Testis (tissue), 2 donors: ENCODE results near the gene LSR.

Source experiments
- CTCF ChIP-seq, 3 experiments: fragments of 450-650 bp in 2 of 3; fragments of 200-600 bp in 1 of 3; sonication (generic) in 1 of 3; IDR thresholded peaks; one replicate each; pipeline ENCODE4 v1.5.1; 2016 to 2019; ENCODE audit warnings: antibody characterized with exemption in 3 of 3, mild to moderate bottlenecking in 2 of 3, moderate library complexity in 1 of 3
- POLR2A ChIP-seq: fragments of 450-650 bp; IDR thresholded peaks from one replicate; pipeline ENCODE4 v1.6.1; 2017; ENCODE audit warnings: antibody characterized with exemption, mild to moderate bottlenecking, moderate library complexity

DNA sequence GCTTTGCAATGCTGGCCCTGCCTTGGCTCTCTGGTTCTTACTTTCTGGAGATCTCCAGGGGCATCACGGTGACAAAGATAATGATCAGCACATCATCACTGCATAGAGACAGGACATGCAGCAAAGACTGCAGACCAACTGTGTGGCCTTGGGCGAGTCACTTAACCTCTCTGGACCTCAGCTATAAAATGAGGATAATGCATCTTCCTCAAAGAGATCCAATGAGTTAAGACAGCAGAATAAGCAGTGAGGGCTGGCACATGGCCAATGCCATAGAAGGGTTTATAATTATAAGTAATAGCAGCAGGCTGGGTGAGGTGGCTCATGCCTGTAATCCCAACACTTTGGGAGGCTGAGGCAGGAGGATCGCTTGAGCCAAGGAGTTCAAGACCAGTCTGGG is 45.5 kb downstream of the LSR start:
- no peak for TF ChIP-seq CTCF (IDR thresholded peaks at IDR 0.05)
- no peak for TF ChIP-seq POLR2A
